ENCODE measurements around the gene U2SURP.

DNA sequence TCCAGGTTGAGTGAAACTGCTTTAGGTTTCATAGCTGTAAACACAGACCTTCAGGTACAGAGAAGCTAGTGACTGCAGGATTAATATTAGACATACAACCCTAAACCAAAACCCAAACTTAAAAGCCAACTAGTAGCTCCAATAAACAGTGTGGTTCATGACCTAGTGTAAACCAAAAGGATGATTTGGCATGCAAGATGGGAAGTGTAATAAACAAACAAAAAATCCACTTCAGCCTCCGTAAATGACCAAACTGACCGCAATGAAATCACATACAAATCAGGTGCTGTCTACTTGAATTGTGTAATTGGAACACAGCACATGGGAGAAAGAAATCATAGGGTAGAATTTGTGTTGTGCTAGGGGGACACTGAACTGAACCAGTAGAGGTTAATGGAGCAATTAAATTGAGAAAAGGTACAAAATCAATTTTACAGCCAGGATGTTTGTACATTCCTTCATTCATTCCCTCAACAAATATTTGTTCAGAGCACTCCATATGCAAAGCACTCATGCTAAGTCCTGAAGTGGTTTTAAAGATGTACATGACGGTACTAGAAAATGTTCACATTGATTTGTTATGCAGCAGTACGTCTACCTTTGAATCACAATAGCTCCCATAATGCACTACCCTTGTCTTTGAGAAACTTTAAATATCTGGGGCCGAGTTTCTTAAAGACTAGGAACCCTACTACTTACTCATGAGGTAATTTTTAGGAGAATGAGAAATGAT, 96.8 kb downstream of the U2SURP start:
- TF ChIP-seq, protein P1, sequence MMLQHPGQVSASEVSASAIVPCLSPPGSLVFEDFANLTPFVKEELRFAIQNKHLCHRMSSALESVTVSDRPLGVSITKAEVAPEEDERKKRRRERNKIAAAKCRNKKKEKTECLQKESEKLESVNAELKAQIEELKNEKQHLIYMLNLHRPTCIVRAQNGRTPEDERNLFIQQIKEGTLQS (IDR thresholded peaks at IDR 0.05), result no peak
- TF ChIP-seq, protein P2, sequence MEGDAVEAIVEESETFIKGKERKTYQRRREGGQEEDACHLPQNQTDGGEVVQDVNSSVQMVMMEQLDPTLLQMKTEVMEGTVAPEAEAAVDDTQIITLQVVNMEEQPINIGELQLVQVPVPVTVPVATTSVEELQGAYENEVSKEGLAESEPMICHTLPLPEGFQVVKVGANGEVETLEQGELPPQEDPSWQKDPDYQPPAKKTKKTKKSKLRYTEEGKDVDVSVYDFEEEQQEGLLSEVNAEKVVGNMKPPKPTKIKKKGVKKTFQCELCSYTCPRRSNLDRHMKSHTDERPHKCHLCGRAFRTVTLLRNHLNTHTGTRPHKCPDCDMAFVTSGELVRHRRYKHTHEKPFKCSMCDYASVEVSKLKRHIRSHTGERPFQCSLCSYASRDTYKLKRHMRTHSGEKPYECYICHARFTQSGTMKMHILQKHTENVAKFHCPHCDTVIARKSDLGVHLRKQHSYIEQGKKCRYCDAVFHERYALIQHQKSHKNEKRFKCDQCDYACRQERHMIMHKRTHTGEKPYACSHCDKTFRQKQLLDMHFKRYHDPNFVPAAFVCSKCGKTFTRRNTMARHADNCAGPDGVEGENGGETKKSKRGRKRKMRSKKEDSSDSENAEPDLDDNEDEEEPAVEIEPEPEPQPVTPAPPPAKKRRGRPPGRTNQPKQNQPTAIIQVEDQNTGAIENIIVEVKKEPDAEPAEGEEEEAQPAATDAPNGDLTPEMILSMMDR (IDR thresholded peaks at IDR 0.05 in 2 of 3, conservative IDR thresholded peaks at IDR 0.05 in 1 of 3; ENCODE audit: borderline replicate concordance in 1 of 3, insufficient read depth in 1 of 3, low read depth in 2 of 3, low read length in 2 of 3), result no peak
- TF ChIP-seq, protein P3, sequence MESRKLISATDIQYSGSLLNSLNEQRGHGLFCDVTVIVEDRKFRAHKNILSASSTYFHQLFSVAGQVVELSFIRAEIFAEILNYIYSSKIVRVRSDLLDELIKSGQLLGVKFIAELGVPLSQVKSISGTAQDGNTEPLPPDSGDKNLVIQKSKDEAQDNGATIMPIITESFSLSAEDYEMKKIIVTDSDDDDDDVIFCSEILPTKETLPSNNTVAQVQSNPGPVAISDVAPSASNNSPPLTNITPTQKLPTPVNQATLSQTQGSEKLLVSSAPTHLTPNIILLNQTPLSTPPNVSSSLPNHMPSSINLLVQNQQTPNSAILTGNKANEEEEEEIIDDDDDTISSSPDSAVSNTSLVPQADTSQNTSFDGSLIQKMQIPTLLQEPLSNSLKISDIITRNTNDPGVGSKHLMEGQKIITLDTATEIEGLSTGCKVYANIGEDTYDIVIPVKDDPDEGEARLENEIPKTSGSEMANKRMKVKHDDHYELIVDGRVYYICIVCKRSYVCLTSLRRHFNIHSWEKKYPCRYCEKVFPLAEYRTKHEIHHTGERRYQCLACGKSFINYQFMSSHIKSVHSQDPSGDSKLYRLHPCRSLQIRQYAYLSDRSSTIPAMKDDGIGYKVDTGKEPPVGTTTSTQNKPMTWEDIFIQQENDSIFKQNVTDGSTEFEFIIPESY (IDR thresholded peaks at IDR 0.05; ENCODE audit: extremely low read depth, insufficient replicate concordance, low read length), result no peak
- no peak for TF ChIP-seq POLR2AphosphoS5 (IDR thresholded peaks at IDR 0.05; ENCODE audit: low read depth, low read length)
- TF ChIP-seq POLR2A (IDR thresholded peaks at IDR 0.05; ENCODE audit: borderline replicate concordance, extremely low read depth, insufficient read depth, insufficient read length), result no peak
- no peak for TF ChIP-seq YY1 (IDR thresholded peaks at IDR 0.05; ENCODE audit: extremely low read depth, insufficient replicate concordance, low read depth, low read length)
- no peak for TF ChIP-seq CEBPB (IDR thresholded peaks at IDR 0.05; ENCODE audit: low read depth)
- TF ChIP-seq EZH2 (IDR thresholded peaks at IDR 0.05), result no peak
- no peak for TF ChIP-seq RAD21 (IDR thresholded peaks at IDR 0.05; ENCODE audit: low read depth)
- TF ChIP-seq ELF1 (IDR thresholded peaks at IDR 0.05; ENCODE audit: borderline replicate concordance, low read depth), result no peak
- no peak for TF ChIP-seq ZNF274 (IDR thresholded peaks at IDR 0.05; ENCODE audit: low read depth, low read length)
- TF ChIP-seq, protein P4, sequence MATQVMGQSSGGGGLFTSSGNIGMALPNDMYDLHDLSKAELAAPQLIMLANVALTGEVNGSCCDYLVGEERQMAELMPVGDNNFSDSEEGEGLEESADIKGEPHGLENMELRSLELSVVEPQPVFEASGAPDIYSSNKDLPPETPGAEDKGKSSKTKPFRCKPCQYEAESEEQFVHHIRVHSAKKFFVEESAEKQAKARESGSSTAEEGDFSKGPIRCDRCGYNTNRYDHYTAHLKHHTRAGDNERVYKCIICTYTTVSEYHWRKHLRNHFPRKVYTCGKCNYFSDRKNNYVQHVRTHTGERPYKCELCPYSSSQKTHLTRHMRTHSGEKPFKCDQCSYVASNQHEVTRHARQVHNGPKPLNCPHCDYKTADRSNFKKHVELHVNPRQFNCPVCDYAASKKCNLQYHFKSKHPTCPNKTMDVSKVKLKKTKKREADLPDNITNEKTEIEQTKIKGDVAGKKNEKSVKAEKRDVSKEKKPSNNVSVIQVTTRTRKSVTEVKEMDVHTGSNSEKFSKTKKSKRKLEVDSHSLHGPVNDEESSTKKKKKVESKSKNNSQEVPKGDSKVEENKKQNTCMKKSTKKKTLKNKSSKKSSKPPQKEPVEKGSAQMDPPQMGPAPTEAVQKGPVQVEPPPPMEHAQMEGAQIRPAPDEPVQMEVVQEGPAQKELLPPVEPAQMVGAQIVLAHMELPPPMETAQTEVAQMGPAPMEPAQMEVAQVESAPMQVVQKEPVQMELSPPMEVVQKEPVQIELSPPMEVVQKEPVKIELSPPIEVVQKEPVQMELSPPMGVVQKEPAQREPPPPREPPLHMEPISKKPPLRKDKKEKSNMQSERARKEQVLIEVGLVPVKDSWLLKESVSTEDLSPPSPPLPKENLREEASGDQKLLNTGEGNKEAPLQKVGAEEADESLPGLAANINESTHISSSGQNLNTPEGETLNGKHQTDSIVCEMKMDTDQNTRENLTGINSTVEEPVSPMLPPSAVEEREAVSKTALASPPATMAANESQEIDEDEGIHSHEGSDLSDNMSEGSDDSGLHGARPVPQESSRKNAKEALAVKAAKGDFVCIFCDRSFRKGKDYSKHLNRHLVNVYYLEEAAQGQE (IDR thresholded peaks at IDR 0.05; ENCODE audit: low read depth), result no peak
- no peak for TF ChIP-seq SRF (IDR thresholded peaks at IDR 0.05; ENCODE audit: low read depth)
- TF ChIP-seq, protein P5, sequence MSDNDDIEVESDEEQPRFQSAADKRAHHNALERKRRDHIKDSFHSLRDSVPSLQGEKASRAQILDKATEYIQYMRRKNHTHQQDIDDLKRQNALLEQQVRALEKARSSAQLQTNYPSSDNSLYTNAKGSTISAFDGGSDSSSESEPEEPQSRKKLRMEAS (IDR thresholded peaks at IDR 0.05), result no peak

Measured in HCT116 (cell line).